HG03342 (cell line): ENCODE data around the gene BRD2.
A peak's percentile ranks its signal among the peaks of the same experiment; 100 is the strongest.

Experiments used
- ATAC-seq: cut with Tn5 transposase; IDR thresholded peaks from one replicate; pipeline ENCODE4 v1.9.1; 2021; ENCODE audit warnings: mild to moderate bottlenecking, moderate library complexity; ENCODE audit not compliant: unreplicated experiment

BRD2 gene

DNA sequence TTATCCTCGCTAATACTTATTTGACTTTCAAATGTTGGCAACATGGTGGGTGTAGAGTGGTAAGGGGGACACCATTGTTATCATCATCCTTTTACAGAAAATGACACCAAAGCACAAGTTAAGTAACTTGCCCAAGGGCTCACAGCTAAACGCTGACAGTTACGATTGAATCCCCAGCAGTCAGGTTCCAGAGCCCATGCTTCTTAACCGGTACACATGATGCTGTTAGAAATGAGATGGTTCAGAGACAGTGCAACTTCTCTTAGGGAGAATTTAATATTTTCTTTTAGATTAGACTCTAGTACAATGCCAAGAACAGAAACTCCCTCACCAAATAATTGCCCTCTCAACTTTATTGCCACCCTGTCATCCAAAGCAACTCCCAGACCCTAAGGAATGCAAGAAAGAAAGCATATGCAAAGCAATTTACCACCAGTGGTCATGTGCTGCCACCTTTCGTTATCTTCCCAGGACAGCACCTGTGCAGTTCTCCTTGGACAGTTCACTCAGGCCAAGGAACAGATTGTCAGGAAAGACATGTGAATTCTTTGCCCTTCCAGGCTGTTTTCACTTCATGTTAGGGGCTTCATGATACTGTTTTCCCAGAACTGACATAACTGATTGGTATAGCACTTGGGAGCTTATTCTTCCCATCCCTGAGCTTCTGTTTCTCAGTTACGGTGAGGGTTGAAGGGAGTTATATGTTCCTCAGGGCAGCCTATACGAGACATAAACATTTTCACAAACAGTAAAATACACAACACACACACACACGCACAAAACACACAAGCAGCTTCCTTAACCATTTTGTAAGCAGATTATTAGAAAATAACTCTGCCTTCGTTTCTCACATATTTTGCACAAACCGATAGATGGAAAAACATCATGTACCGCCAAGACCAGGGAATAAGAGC is 20.6 kb upstream of the BRD2 start:
- no peak for ATAC-seq

DNA sequence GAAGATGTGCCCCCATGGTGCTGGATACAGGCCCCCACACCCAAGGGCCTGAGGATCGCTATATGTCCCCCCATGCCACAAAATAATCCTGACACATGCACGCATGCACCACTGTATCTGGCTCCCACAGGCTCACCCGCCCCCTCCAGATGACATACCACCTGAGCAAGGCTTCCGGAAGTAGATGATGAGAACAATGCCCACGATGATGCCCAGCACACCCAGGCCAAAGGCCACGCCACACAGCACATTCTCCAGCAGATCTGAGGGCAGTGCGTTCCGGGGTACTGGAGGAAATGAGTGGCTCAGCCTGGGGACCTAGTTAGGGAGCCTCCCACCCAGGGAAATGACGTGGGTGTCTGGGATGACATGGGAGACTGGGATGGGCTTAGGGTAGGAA is 19.3 kb upstream of the BRD2 start:
- ATAC-seq = no peak

- ATAC-seq = no peak
Measured at GRCh38 chr6:32950010-32950409, 18.4 kb upstream of the BRD2 start.

GRCh38 chr6:32950449-32950848 is 17.9 kb upstream of the BRD2 start:
- ATAC-seq = no peak

DNA sequence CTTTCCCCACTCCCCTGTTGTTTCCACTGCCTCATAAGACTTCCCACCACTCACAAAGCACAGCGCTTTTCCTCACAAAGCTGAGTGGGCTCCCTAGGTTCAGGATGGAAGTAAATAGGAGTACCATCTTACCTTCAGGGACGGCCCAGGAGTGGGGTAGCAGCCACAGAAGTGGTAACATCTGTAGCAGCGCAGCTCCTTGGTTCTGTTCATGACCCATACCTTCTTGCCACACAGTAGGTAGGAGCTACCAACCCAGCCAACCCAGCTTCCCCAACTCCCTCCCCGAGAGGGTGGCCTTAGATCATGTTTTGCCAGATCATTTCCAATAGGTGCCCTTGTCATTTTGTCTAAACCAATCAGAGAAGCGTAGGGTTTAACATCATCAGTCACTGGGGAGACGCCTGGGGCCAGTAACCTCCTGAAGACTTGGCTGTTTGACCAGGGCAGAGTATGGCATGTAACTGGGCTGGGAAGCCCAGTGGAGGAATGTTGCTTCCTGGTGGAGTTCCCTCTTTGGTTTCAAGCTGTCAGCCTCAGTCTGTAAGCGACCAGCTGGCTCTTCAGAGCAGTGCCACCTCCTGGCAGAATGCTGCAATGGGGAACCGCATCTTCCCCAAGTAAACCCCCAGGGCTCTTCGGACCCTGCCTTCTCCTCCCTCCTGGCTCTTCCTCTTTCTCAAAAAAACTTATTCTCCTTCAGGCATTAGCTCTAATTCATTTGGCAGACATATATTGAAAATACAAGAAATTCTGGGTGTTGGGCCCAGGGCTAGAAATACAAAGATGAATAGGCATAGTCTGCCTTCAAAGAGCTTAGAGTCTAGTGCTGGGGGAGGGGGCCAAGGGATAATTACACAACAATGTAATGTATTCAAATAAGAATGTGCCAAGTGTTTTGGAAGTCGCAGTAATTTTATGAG is 15.3 kb upstream of the BRD2 start, which contains the start of gene HLA-DMA:
Gene HLA-DMA (minus strand): TSS at position 281 of the 923 bp plus-strand sequence. CDS start 61 bp downstream, at position 220.
- ATAC-seq = peak; percentile 83

DNA sequence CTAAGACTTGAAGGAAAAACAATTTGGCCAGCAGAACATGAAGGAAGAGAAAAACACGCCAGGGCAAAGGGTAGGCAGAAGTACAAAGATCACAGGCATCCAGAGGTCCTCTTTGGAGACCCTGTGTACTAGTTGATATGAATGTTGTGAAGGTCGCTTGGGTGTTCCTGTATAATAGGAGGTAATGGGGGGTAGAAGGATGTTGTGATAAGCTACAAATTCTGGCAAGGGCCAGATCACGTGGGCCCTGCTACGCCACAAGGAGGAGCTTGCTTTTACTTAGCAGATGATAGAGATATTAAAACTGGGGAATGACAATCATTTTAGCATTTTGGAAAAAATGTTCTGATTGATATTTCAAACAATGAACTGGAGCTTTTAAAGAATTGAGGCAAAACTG is 14.6 kb upstream of the BRD2 start:
- ATAC-seq = no peak

DNA sequence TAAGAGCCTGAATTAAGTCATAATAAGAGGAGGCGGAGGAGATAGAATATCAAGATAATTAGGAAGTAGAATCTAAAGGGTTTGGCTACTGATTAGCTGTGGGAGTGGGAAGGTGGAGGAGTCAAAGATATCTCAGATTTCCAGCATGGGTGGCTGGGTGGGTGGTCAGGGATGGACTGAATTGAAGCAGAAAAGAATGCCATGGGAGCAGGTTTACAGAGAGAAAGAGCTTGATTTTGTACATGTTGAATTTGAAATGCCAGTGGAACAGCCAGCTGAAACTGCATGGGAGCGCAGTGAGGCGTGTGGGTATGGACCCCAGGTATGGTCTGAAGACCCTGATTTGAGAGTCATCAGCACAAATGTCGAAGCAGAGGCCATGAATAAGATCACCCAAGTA is 14.1 kb upstream of the BRD2 start:
- ATAC-seq = no peak

- no peak for ATAC-seq
Measured at GRCh38 chr6:32954986-32955802, 13.2 kb upstream of the BRD2 start.

- ATAC-seq = no peak
Measured at GRCh38 chr6:32956176-32956575, 12.2 kb upstream of the BRD2 start.

DNA sequence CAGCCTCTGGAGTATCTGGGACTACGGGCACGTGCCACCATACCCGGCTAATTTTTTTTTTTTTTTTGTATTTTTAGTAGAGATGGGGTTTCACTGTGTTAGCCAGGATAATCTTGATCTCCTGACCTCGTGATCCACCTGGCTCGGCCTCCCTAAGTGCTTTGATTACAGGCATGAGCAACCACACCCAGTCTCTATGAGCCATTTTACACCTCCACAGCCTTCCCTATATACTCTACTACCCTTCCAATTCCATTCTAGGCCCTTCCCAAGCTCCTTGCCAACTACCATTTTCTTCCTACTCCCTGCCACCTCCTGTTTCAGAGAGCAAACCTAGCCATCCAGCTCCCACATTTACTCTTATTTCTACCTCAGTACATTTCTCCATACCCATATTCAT is 7.8 kb upstream of the BRD2 start:
- no peak for ATAC-seq

GRCh38 chr6:32962213-32962826 is 6.1 kb upstream of the BRD2 start:
- ATAC-seq = no peak

DNA sequence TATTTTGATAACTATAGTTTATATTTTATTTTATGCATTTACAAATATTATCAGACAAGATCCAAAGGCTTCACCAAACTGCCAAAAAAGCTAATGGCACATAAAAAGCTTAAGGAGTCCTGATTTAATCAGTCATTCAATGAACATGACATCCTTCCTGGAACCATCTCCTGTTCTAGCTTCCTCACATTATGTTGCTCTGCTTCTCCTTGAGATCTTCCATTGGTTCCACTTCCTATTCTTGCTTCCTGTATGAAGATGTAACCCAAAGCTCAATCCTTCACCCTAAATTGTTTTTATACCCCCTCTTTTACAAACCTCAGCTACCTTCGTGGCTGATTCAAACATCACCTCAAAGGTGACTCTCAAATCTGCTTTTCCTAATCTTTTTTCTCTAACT is 4.5 kb upstream of the BRD2 start:
- no peak for ATAC-seq

- no peak for ATAC-seq
Measured at GRCh38 chr6:32964776-32965175, 3.6 kb upstream of the BRD2 start.

DNA sequence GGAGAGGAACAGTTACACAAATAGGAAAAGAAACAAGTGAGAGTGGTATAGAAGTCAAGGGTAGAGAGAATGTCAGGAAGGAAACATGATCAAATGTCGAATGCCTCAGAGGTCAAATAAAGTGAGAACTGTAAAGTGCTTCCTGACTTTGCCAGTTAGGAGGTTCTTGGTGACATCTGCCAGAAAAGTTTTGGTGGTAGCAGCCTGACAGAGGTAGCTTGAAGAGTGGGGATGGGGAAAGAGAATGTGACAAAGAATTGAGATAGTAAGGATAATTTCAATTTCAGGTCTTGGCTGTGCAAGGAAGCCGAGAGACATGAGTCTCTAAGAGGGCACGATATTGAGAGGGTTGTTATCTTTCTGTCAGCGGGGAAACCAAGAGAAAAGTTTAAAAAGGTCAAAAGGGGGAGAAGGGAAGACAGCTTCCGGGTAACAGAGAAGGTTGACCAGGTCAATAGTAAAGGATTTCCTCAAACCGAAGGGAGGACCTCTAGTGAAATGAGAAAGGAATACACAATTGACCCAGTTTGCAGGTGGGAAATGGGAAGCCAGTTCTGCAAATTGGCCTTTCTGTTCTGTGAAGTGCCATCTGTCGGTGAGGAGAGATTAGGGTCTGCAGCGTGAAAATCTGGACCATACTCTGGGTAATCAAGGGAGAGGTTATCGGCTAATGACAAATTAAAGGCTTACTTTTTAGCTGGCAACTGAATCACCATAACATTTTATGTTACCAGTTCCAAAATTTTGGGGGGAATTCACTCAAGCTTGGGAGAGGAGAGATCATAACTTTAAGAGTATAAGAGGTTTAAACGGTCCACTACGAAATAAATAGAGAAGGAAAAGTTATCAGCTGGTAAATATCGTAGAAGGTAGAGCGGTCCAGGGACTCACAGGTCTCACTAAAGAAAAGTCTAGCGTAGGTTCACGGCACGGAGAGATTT is 973 bp upstream of the BRD2 start:
- no peak for ATAC-seq

DNA sequence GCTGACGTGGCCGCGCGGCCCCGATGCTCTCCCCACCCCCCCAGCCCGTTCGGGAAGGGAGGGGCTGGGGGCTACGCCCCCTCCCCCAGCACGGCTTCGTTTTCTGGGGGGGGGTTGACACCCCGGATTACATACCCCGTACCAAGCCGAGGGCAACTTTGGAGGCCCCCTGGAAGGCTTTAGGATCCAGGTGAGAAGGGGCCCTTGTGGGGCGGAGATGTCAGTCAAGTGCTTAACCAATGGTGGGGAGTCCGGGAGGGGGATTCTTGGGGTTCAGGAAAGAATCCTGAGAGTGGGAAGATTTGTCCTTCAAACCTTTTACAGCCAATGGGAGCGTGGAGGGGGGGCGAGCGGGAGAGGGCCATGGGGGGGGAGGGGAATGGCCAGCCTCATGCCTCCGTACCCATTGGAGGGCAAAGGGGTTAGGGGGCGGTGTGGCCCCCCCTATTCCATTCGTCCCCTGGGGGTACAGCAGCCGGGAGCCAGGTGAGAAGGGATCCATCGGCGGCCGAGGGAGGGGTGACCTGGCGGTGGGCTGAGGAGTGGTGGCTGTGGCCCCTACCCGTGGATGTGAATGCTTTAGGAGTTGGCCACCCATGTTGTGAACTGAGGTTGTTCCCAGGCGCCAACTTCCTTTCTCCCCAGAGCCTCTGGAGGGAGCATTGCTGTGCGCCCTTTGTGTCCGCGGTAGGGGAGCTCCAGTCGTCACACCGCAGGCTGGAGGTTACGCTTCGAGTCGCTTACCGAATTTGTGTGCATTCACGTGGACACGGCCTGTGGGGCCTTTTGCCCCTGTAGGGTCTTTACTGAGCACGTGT is 682 bp downstream of the BRD2 start:
- no peak for ATAC-seq

- ATAC-seq = no peak
Measured at GRCh38 chr6:32969685-32970412, 1.5 kb downstream of the BRD2 start.

- ATAC-seq = no peak
Measured at GRCh38 chr6:32970413-32971241, 2.2 kb downstream of the BRD2 start.
